GM12878 (cell line): Measurements from ENCODE around the gene JAG1. TPM values are rescaled to one million over a fixed set of nuclear protein-coding genes. Genes with fewer than 3 reads are reported as not detected.

Experiments
- ATF2 ChIP-seq: IDR thresholded peaks from 2 replicates; pipeline ENCODE4 v1.6.1; 2012; ENCODE audit warnings: low read length, inconsistent platforms
- ATF7 ChIP-seq: fragments of 450-650 bp; IDR thresholded peaks from 2 replicates; pipeline ENCODE4 v1.6.1; 2016; ENCODE audit warnings: low read depth, mild to moderate bottlenecking
- BCLAF1 ChIP-seq: fragments of 450-650 bp; IDR thresholded peaks from 2 replicates; pipeline ENCODE4 v1.6.1; 2017; ENCODE audit warnings: antibody characterized with exemption, mild to moderate bottlenecking, moderate library complexity
- CEBPB ChIP-seq, 2 experiments: fragments of 150-350 bp in 1 of 2; IDR thresholded peaks; 2 replicates each; pipeline ENCODE4 v1.6.1; 2012 to 2014; ENCODE audit warnings: low read depth in 2 of 2, low read length in 2 of 2, borderline replicate concordance in 1 of 2, inconsistent platforms in 1 of 2
- DPF2 ChIP-seq: fragments of 450-650 bp; IDR thresholded peaks from 2 replicates; pipeline ENCODE4 v1.6.1; 2017; ENCODE audit warnings: mild to moderate bottlenecking
- EED ChIP-seq: sonication (generic); IDR thresholded peaks from 2 replicates; pipeline ENCODE4 v1.6.1; 2016; ENCODE audit warnings: antibody characterized with exemption, low read depth
- EP300 ChIP-seq, 2 experiments: fragments of 150-350 bp in 1 of 2; IDR thresholded peaks; 2 replicates each; pipeline ENCODE4 v1.6.1; 2011 to 2012; ENCODE audit warnings: low read depth in 2 of 2, low read length in 2 of 2, borderline replicate concordance in 1 of 2, improper control_type of control experiment in 1 of 2, inconsistent platforms in 1 of 2; ENCODE audit not compliant: control insufficient read depth in 1 of 2
- ESRRA ChIP-seq: IDR thresholded peaks from 2 replicates; pipeline ENCODE4 v1.6.1; 2012; ENCODE audit warnings: mild to moderate bottlenecking, low read length, improper control_type of control experiment
- EZH2 ChIP-seq: IDR thresholded peaks from 2 replicates; pipeline ENCODE4 v1.6.1; 2012; ENCODE audit warnings: low read depth, mild to moderate bottlenecking, control low read depth, inconsistent platforms, low read length, borderline replicate concordance; ENCODE audit not compliant: control insufficient read depth
- HSF1 ChIP-seq: fragments of 150-350 bp; IDR thresholded peaks from 2 replicates; pipeline ENCODE4 v1.6.1; 2014; ENCODE audit warnings: mild to moderate bottlenecking, low read depth, low read length
- MTA2 ChIP-seq: fragments of 450-650 bp; IDR thresholded peaks from 2 replicates; pipeline ENCODE4 v1.6.1; 2016; ENCODE audit warnings: low read depth, mild to moderate bottlenecking, moderate library complexity
- MTA3 ChIP-seq: IDR thresholded peaks from 2 replicates; pipeline ENCODE4 v1.6.1; 2012; ENCODE audit warnings: low read length, inconsistent platforms, borderline replicate concordance
- MYB ChIP-seq: fragments of 150-350 bp; IDR thresholded peaks from 2 replicates; pipeline ENCODE4 v1.6.1; 2014; ENCODE audit warnings: mild to moderate bottlenecking, low read depth, low read length, borderline replicate concordance
- PAX8 ChIP-seq: fragments of 450-650 bp; IDR thresholded peaks from 2 replicates; pipeline ENCODE4 v1.6.1; 2017; ENCODE audit warnings: mild to moderate bottlenecking, moderate library complexity
- RBBP5 ChIP-seq: fragments of 200-600 bp; sonication (generic); conservative IDR thresholded peaks from 2 replicates; pipeline ENCODE4 v1.6.1; 2016
- RCOR1 ChIP-seq: conservative IDR thresholded peaks from 2 replicates; pipeline ENCODE4 v1.6.1; 2012; ENCODE audit warnings: low read depth, low read length, improper control_type of control experiment
- SREBF1 ChIP-seq: IDR thresholded peaks from 2 replicates; pipeline ENCODE4 v1.6.1; 2012; ENCODE audit warnings: mild to moderate bottlenecking, low read length
- SREBF2 ChIP-seq: IDR thresholded peaks from 2 replicates; pipeline ENCODE4 v1.6.1; 2012; ENCODE audit warnings: mild to moderate bottlenecking, low read length
- STAT1 ChIP-seq: fragments of 450-650 bp; conservative IDR thresholded peaks from 2 replicates; pipeline ENCODE4 v1.6.1; 2014; ENCODE audit warnings: antibody characterized with exemption, mild to moderate bottlenecking
- TBL1XR1 ChIP-seq: IDR thresholded peaks from 2 replicates; pipeline ENCODE4 v1.6.1; 2012; ENCODE audit warnings: low read depth, low read length, improper control_type of control experiment
- WRNIP1 ChIP-seq: IDR thresholded peaks from 2 replicates; pipeline ENCODE4 v1.6.1; 2011; ENCODE audit warnings: low read depth, low read length, improper control_type of control experiment, borderline replicate concordance
- ZBTB4 ChIP-seq: fragments of 450-650 bp; formaldehyde crosslinking; IDR thresholded peaks from 2 replicates; pipeline ENCODE4 v1.4.0; 2022; ENCODE audit warnings: mild to moderate bottlenecking, moderate library complexity
- ZNF217 ChIP-seq: fragments of 450-650 bp; IDR thresholded peaks from 2 replicates; pipeline ENCODE4 v1.6.1; 2017; ENCODE audit warnings: antibody characterized with exemption, mild to moderate bottlenecking
- ZNF622 ChIP-seq: fragments of 450-650 bp; IDR thresholded peaks from 2 replicates; pipeline ENCODE4 v1.6.1; 2017; ENCODE audit warnings: mild to moderate bottlenecking, inconsistent platforms
- polyA plus RNA-seq, 11 experiments: library from polyadenylated mRNA; depleted of rRNA in 4 of 11; unstranded in 6 of 11; stranded (reverse) in 5 of 11; fragments of >200 nt; fragmentation: Nextera tagmentation in 4 of 11; fragmentation: Illumina TruSeq in 1 of 11; extraction: Ambion mirVana in 4 of 11; extraction: Trizol in 1 of 11; gene quantifications; 1 replicate in 1 of 11; 2 replicates in 10 of 11; pipeline versions ENCODE4 v1.2.1 to v1.2.3, GENCODE V29; 2011 to 2016; ENCODE audit warnings: inconsistent platforms in 2 of 11, missing spikeins in 2 of 11, low read depth in 1 of 11
- total RNA-seq, 4 experiments: library from RNA; depleted of rRNA in 3 of 4; stranded (reverse); fragments of >200 nt in 3 of 4; fragmentation: Illumina TruSeq in 1 of 4; extraction: Trizol in 1 of 4; gene quantifications; 2 replicates each; pipeline versions ENCODE4 v1.2.1 to v1.2.3, GENCODE V29; 2013 to 2021

JAG1 gene
- total and polyA plus RNA-seq, 10 of the 15 experiments (the other 5 are each of a cell fraction or from before 2014, with no cell fraction given) = 0.66 to 6.9 (median 1.8) TPM

- no peak for TF ChIP-seq ZBTB4
- TF ChIP-seq MYB = no peak
- no peak for TF ChIP-seq EZH2
- no peak for TF ChIP-seq STAT1
- TF ChIP-seq BCLAF1 = 0 out of 2 replicates have a peak, but pooled peaks have one; percentile 14
- TF ChIP-seq SREBF2 = no peak
- TF ChIP-seq PAX8 = no peak
- TF ChIP-seq ESRRA = no peak
- peak; percentile 24 to 70; a peak in 1 of 4 replicates for TF ChIP-seq EP300 (IDR thresholded peaks at IDR 0.05; ENCODE audit: borderline replicate concordance in 1 of 2, control insufficient read depth in 1 of 2, low read depth in 2 of 2, low read length in 2 of 2)
- TF ChIP-seq HSF1 = no peak
- no peak for TF ChIP-seq ATF2
- no peak for TF ChIP-seq RCOR1
- TF ChIP-seq ATF7 = no peak
- TF ChIP-seq DPF2 = peak; percentile 82
- peak; percentile 55; the same call in 1 of the 2 replicates for TF ChIP-seq MTA2
- TF ChIP-seq CEBPB (IDR thresholded peaks at IDR 0.05; ENCODE audit: borderline replicate concordance in 1 of 2, low read depth in 2 of 2, low read length in 2 of 2) = no peak
- no peak for TF ChIP-seq ZNF622
- TF ChIP-seq RBBP5 = no peak
- TF ChIP-seq MTA3 = no peak
- peak; percentile 86 for TF ChIP-seq EED
- peak; percentile 40; the same call in 1 of the 2 replicates for TF ChIP-seq TBL1XR1
- no peak for TF ChIP-seq WRNIP1
- TF ChIP-seq SREBF1 = no peak
- TF ChIP-seq ZNF217 = no peak
Measured at GRCh38 chr20:10672624-10673127, 1.1 kb downstream of the JAG1 start (continued).
